ENCODE data around the gene R3HDM4.
"Not testable (repeated sequence)": the region's sequence is repeated elsewhere in the genome, so short reads cannot be mapped to it uniquely, and the experiment has no call there.

Gene R3HDM4

GRCh38 chr19:877992-878660 is 34.9 kb downstream of the R3HDM4 start:
- H3K9me3 Mint-ChIP-seq; H3K27me3 Mint-ChIP-seq; ATAC-seq (replicated peaks); H3K4me3 Mint-ChIP-seq; DNase-seq; H3K27ac Mint-ChIP-seq; H3K4me1 Mint-ChIP-seq: not testable (repeated sequence)
- H3K36me3 Mint-ChIP-seq: peaks cover 38 to 43% of the 10 kb centered on the region in 2 donors

GRCh38 chr19:876780-877314 is 36.2 kb downstream of the R3HDM4 start:
- Mint-ChIP-seq H3K27me3 (no peaks in the 10 kb centered on the region), H3K4me1 (peaks cover 12 to 17% of the 10 kb centered on the region in 2 donors), H3K27ac (no peak overlapping the region), H3K4me3 (no peak overlapping the region), H3K36me3 (peaks cover 32 to 45% of the 10 kb centered on the region in 2 donors), H3K9me3 (no peaks in the 10 kb centered on the region)
- no peak for ATAC-seq (replicated peaks)
- no peak for DNase-seq

DNA sequence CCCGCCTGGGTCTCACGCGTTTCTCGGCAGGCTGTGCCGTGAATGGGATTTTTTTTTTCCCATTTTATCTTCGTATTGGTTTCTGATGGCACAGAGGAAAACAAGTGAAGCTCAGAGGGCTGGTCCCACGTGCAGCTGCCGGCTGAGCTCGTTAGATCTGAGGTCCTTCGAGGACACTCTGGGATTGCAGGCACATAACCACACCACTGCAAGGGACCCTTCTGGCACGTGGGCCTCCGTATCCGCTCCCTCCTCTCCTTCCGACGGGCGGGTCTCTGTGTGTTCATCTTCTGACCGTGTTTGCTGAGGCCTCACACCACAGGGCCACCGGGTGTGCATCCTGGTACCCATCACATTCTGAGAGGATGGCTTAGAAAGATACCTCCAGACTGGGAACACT is 36.9 kb downstream of the R3HDM4 start:
- DNase-seq (no peak), ATAC-seq (replicated peaks) (no peak)
- Mint-ChIP-seq H3K4me1 (peaks cover 12 to 17% of the 10 kb centered on the region in 2 donors), H3K27me3 (no peaks in the 10 kb centered on the region), H3K4me3 (no peak overlapping the region), H3K36me3 (peaks cover 29 to 42% of the 10 kb centered on the region in 2 donors), H3K27ac (no peak overlapping the region), H3K9me3 (peaks cover 0 to 1% of the 10 kb centered on the region in 2 donors)

- H3K4me1 Mint-ChIP-seq: peaks cover 12 to 17% of the 10 kb centered on the region in 2 donors
- peak overlapping the region; percentile 59 for H3K27ac Mint-ChIP-seq
- ATAC-seq (replicated peaks) (no peak), DNase-seq (no peak)
- no peaks in the 10 kb centered on the region for H3K27me3 Mint-ChIP-seq
- H3K36me3 Mint-ChIP-seq: peaks cover 32 to 41% of the 10 kb centered on the region in 2 donors
- no peak overlapping the region for H3K4me3 Mint-ChIP-seq
- H3K9me3 Mint-ChIP-seq: peaks cover 0 to 1% of the 10 kb centered on the region in 2 donors
Observed at GRCh38 chr19:875265-875879, 37.6 kb downstream of the R3HDM4 start.

- Mint-ChIP-seq H3K4me3 (no peak overlapping the region), H3K36me3 (peaks cover 39 to 42% of the 10 kb centered on the region in 2 donors), H3K27me3 (no peaks in the 10 kb centered on the region), H3K9me3 (peaks cover 0 to 1% of the 10 kb centered on the region in 2 donors), H3K27ac (no peak overlapping the region), H3K4me1 (peaks cover 10 to 12% of the 10 kb centered on the region in 2 donors)
- DNase-seq (no peak), ATAC-seq (replicated peaks) (no peak)
Observed at GRCh38 chr19:873561-874041, 39.4 kb downstream of the R3HDM4 start.

DNA sequence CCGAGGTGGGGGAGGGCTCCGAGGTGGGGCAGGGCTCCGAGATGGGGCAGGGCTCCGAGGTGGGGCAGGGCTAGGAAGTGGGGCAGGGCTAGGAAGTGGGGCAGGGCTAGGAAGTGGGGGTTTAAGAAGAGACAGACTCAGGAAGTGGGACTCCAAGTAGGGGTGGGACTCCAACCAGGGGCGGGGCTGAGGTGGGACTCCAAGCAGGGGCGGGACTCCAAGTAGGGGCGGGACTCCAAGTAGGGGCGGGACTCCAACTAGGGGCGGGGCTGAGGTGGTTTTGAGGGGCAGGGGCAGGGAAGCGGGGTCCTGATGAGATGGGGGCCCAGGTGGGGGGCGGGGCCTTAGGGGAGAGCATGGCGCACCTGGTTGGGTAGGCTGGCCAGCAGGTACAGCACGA is 39.9 kb downstream of the R3HDM4 start:
- Mint-ChIP-seq H3K9me3 (peaks cover 0 to 1% of the 10 kb centered on the region in 2 donors), H3K27ac (no peak overlapping the region), H3K36me3 (peaks cover 43 to 45% of the 10 kb centered on the region in 2 donors), H3K4me3 (peak overlapping the region in 1 of 2 donors; percentile 56), H3K27me3 (no peaks in the 10 kb centered on the region), H3K4me1 (peaks cover 10 to 12% of the 10 kb centered on the region in 2 donors)
- ATAC-seq (replicated peaks): peak; percentile 81 to 85
- DNase-seq: no peak

DNA sequence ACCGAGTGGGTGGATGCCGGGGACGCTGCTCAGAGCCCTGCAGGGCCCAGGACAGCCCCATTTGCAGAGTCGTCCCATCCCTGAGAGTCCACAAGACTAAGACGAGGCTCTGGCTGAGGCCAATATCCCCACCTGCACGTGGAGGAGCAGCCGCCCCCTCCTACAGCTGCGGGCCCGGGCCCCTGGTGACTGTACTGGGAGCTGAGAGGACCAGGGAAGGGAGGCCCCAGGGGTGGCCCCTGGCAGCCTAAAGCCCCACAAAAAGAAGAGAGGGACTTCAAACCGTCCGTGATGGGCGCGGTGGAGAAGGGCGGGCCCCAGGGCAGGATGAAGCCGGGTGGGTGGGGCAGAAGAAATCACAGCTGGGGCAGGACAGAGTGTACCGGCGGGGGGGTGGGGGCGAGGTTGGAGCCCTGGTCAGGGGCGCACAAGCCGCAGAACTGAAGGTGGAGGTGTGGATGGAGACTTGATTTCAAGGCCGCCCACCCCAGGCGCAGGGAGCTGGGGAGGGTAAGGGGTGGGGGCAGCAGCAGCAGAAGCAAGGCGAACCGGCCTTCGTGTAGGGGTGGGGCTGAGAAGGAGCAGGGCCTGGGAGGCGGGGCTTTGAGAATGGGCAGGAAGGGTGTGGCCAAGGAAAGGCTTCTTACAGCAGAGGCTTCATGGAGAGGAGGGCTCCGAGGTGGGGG is 40.6 kb downstream of the R3HDM4 start:
- peak overlapping the region in 1 of 2 donors; percentile 71 for H3K4me3 Mint-ChIP-seq
- peaks cover 48 to 49% of the 10 kb centered on the region in 2 donors for H3K36me3 Mint-ChIP-seq
- H3K27me3 Mint-ChIP-seq: no peaks in the 10 kb centered on the region
- H3K4me1 Mint-ChIP-seq: peaks cover 10 to 13% of the 10 kb centered on the region in 2 donors
- peaks cover 0 to 1% of the 10 kb centered on the region in 2 donors for H3K9me3 Mint-ChIP-seq
- peak overlapping the region; percentile 69 for H3K27ac Mint-ChIP-seq
- DNase-seq (peak; percentile 55), ATAC-seq (replicated peaks) (peak; percentile 83 to 86)

GRCh38 chr19:871446-872265 is 41.4 kb downstream of the R3HDM4 start:
- Mint-ChIP-seq H3K9me3 (peaks cover 0 to 1% of the 10 kb centered on the region in 2 donors), H3K27ac (peak overlapping the region; percentile 47), H3K36me3 (peaks cover 52% of the 10 kb centered on the region in 2 donors), H3K27me3 (no peaks in the 10 kb centered on the region), H3K4me3 (peak overlapping the region in 1 of 2 donors; percentile 71), H3K4me1 (peaks cover 10 to 16% of the 10 kb centered on the region in 2 donors)
- ATAC-seq (replicated peaks) (no peak), DNase-seq (no peak)

DNA sequence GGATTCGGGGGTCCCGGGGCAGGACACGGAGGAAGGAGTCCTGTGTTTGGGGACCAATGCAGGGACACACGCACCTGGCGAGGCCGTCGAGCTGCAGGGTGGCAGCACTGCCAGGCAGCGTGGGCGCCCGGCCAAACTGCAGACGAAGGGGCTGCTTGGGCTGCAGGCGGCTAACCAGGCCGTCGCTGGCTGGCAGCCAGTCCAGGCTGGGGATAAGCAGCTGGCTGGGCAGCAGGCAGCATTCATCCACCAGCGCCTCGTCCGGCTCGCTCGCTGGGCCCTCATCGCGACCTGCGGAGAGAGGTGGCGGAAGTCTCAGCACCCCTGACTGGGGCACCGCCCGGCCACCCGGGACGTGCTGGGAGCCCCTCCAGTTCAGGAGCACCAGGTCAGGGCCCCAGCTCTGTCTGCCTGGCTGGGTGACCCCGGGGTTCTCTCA is 42.0 kb downstream of the R3HDM4 start:
- peaks cover 10 to 16% of the 10 kb centered on the region in 2 donors for H3K4me1 Mint-ChIP-seq
- no peak overlapping the region for H3K4me3 Mint-ChIP-seq
- no peak overlapping the region for H3K27ac Mint-ChIP-seq
- ATAC-seq (replicated peaks) (no peak), DNase-seq (no peak)
- no peaks in the 10 kb centered on the region for H3K27me3 Mint-ChIP-seq
- H3K9me3 Mint-ChIP-seq: peaks cover 0 to 1% of the 10 kb centered on the region in 2 donors
- peaks cover 46 to 49% of the 10 kb centered on the region in 2 donors for H3K36me3 Mint-ChIP-seq

GRCh38 chr19:870314-870713 is 42.7 kb downstream of the R3HDM4 start:
- H3K27ac Mint-ChIP-seq: no peak overlapping the region
- no peak for ATAC-seq (replicated peaks)
- no peak for DNase-seq
- peaks cover 10 to 16% of the 10 kb centered on the region in 2 donors for H3K4me1 Mint-ChIP-seq
- H3K4me3 Mint-ChIP-seq: no peak overlapping the region
- H3K9me3 Mint-ChIP-seq: peaks cover 0 to 1% of the 10 kb centered on the region in 2 donors
- no peaks in the 10 kb centered on the region for H3K27me3 Mint-ChIP-seq
- H3K36me3 Mint-ChIP-seq: peaks cover 45% of the 10 kb centered on the region in 2 donors

- Mint-ChIP-seq H3K9me3 (peaks cover 0 to 1% of the 10 kb centered on the region in 2 donors), H3K4me1 (peaks cover 10 to 16% of the 10 kb centered on the region in 2 donors), H3K27me3 (no peaks in the 10 kb centered on the region), H3K36me3 (peaks cover 45% of the 10 kb centered on the region in 2 donors), H3K27ac (peak overlapping the region; percentile 85), H3K4me3 (no peak overlapping the region)
- ATAC-seq (replicated peaks): no peak
- no peak for DNase-seq
Observed at GRCh38 chr19:869245-870177, 43.5 kb downstream of the R3HDM4 start.

- no peak overlapping the region for H3K27ac Mint-ChIP-seq
- no peak for ATAC-seq (replicated peaks)
- peaks cover 40 to 41% of the 10 kb centered on the region in 2 donors for H3K36me3 Mint-ChIP-seq
- no peak overlapping the region for H3K4me3 Mint-ChIP-seq
- peaks cover 0 to 1% of the 10 kb centered on the region in 2 donors for H3K9me3 Mint-ChIP-seq
- peaks cover 14 to 22% of the 10 kb centered on the region in 2 donors for H3K4me1 Mint-ChIP-seq
- no peaks in the 10 kb centered on the region for H3K27me3 Mint-ChIP-seq
- no peak for DNase-seq
Observed at GRCh38 chr19:868458-869244, 44.4 kb downstream of the R3HDM4 start.
